Stimulated activated naive CD8-positive, alpha-beta T cell treated with anti-CD3 and anti-CD28 coated beads, Interleukin-15, amount 100 ng/mL, for 72 hours (primary cell): ENCODE measurements around the gene OLR1.

Experiments used
- ATAC-seq: fragments of 150-1000 bp; cut with Tn5 transposase; 2 replicates; pipeline ENCODE4 v1.10.0; 2021; ENCODE audit warnings: mild to moderate bottlenecking, moderate library complexity
- DNase-seq, 2 donors: peaks; one replicate each; pipeline ENCODE4 v3.0.0; 2021 to 2022
- H3K27ac Mint-ChIP-seq, 2 donors: one replicate each; pipeline ENCODE4 v1.8.0; 2022; ENCODE audit warnings: mild to moderate bottlenecking in 2 of 2, mixed read lengths in 2 of 2, moderate library complexity in 2 of 2
- H3K27me3 Mint-ChIP-seq: one replicate; pipeline ENCODE4 v1.8.0; 2022; ENCODE audit warnings: mixed read lengths
- H3K4me1 Mint-ChIP-seq: one replicate; pipeline ENCODE4 v1.8.0; 2022; ENCODE audit warnings: mild to moderate bottlenecking, mixed read lengths
- H3K4me3 Mint-ChIP-seq, 2 donors: one replicate each; pipeline ENCODE4 v1.8.0; 2022; ENCODE audit warnings: mild to moderate bottlenecking in 2 of 2, mixed read lengths in 2 of 2, moderate library complexity in 1 of 2
- H3K9me3 Mint-ChIP-seq, 2 donors: one replicate each; pipeline ENCODE4 v1.8.0; 2022; ENCODE audit warnings: mixed read lengths in 2 of 2

OLR1 gene

DNA sequence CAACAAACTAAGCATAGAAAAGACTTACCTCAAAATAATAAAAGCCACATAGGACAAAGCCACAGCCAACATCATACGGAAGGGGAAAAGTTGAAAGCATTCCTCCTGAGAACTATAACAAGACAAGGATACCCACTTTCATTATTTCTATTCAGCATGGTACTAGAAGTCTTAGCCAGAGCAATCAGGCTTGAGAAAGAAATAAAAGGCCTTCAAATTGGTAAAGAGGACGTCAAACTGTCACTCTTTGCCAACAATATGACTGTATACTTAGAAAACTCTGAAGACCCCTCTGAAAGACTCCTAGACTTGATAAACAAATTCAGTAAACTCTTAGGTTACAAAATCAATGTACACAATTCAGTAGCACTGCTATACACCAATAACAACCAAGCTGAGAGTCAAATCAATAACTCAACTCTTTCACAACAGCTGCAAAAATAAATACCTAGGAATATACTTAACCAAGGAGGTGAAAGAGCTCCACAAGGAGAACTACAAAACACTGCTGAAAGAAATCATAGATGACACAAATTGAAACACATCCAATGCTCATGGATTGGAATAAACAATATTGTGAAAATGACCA lies 61.6 kb downstream of the OLR1 start:
- Mint-ChIP-seq H3K27me3 (no peaks in the 10 kb centered on the region), H3K4me1 (no peaks in the 10 kb centered on the region), H3K4me3 (no peak overlapping the region), H3K9me3 (peaks cover 5 to 19% of the 10 kb centered on the region in 2 donors), H3K27ac (no peak overlapping the region)
- ATAC-seq (no peak), DNase-seq (no peak)
